Measurements from ENCODE around the gene GNAT1.
"Not testable (repeated sequence)": the region's sequence is repeated elsewhere in the genome, so short reads cannot be mapped to it uniquely, and the experiment has no call there.

Gene GNAT1

GRCh38 chr3:50222169-50222528 lies 30.7 kb downstream of the GNAT1 start:
- no peak for DNase-seq (ENCODE audit: low spot score)

- DNase-seq (ENCODE audit: low spot score), result no peak
Observed at GRCh38 chr3:50224639-50225038, 33.2 kb downstream of the GNAT1 start.

- peak; percentile 58 for DNase-seq (ENCODE audit: low spot score)
Observed at GRCh38 chr3:50226888-50227389, 35.5 kb downstream of the GNAT1 start.

GRCh38 chr3:50227390-50228183 lies 36.2 kb downstream of the GNAT1 start:
- DNase-seq (ENCODE audit: low spot score), result peak; percentile 88

DNA sequence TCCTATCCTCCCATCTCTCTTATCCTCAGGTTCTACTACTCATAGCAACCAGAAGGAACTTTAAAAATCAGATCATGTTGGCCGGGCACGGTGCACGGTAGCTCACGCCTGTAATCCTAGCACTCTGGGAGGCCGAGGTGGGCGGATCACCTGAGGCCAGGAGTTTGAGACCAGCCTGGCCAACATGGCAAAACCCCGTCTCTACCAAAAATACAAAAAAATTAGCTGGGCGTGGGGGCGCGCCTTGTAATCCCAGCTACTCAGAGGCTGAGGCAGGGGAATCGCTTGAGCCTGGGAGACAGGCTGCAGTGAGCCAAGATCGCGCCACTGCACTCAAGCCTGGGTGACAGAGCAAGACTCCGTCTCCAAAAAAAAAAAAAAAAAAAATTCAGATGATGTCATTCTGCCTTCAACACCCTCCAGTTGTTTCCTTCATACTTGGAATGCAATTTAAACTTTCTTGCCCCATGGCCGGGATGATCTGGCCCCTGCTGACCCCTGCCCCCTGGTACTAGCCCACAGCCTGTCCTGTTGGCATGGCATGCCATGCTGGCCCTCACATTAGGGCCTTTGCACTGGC lies 36.9 kb downstream of the GNAT1 start:
- not testable (repeated sequence) for DNase-seq (ENCODE audit: low spot score)

DNA sequence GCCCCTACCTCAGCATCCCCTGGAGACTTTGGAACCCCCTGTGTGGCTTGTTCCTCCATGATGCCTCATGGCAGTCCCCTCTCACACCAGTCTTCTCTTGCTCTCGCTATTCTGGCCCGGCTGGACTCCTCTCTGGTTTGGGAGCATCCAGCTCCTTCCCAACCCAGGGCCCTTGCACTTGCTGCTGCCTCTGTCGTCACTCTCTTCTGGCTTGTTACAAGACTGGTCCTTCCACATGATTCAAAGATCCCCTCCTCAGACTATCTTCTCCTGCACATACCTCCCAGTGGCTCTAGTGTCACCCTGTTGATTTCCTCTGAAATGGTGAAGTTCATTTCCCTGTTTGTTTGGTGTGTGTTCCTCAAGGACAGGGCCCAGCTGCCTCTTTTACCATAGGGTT lies 38.1 kb downstream of the GNAT1 start:
- DNase-seq (ENCODE audit: low spot score), result no peak

DNA sequence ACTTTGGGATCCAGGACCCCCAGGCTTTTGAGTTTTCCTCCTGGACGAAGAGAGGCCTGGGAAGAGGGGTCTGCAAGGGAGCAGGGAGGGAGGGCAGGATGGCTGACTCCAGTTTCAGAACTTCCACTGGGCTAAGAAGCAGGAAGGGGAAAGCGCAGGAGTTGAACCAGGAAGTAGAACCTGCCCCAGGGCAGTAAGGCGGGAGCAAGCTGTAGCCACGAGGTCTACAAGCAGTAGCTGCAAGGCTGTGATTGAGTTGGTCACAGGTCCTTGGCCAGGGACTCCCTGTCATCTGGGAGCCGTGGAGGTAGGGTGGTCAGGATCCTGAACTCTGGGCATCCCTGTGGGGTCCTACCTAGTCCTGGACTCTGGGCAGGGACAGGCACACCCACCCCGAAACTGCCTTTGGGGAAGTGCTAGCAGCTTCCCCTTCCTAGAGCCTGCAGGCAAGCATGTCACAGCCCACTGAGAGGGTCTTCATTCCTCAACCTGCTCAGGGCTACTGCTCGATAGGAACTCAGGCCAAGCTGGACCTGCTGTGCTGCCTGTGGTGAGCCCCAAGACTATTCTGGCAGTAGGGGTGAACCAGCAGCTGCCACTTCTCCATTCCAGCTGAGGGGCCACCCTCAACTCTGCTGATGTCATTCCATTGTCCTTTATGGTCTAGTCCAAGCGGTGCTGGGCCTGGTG lies 38.8 kb downstream of the GNAT1 start:
- no peak for DNase-seq (ENCODE audit: low spot score)

- no peak for DNase-seq (ENCODE audit: low spot score)
Observed at GRCh38 chr3:50230794-50231125, 39.4 kb downstream of the GNAT1 start.

GRCh38 chr3:50231581-50231980 lies 40.2 kb downstream of the GNAT1 start:
- no peak for DNase-seq (ENCODE audit: low spot score)

DNA sequence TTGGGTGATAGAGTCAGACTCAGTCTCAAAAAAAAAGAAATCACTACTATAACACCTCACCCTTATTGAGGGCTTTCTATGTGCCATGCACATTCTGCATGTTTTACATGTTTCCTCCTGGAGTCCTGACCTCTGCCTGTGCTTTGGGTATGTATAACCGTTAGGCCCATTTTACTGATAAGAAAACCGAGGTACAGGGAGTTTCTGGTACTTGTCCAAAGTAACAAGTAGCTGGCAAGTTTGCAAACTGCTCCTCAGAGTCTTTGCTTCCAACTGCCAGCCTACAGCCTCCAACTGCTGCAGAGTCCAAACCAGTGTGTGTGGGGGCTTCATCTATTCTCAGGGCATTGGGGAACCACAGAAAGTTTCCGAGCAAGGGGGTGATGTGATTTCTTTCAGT lies 40.9 kb downstream of the GNAT1 start:
- no peak for DNase-seq (ENCODE audit: low spot score)

- no peak for DNase-seq (ENCODE audit: low spot score)
Observed at GRCh38 chr3:50233176-50233575, 41.8 kb downstream of the GNAT1 start.

GRCh38 chr3:50235716-50236483 lies 44.5 kb downstream of the GNAT1 start, which contains the start of gene GNAI2:
Gene GNAI2, plus strand, starts transcription at chr3:50236204. Its CDS starts 132 bp downstream, at chr3:50236336.
- DNase-seq (ENCODE audit: low spot score), result peak; percentile 94

DNA sequence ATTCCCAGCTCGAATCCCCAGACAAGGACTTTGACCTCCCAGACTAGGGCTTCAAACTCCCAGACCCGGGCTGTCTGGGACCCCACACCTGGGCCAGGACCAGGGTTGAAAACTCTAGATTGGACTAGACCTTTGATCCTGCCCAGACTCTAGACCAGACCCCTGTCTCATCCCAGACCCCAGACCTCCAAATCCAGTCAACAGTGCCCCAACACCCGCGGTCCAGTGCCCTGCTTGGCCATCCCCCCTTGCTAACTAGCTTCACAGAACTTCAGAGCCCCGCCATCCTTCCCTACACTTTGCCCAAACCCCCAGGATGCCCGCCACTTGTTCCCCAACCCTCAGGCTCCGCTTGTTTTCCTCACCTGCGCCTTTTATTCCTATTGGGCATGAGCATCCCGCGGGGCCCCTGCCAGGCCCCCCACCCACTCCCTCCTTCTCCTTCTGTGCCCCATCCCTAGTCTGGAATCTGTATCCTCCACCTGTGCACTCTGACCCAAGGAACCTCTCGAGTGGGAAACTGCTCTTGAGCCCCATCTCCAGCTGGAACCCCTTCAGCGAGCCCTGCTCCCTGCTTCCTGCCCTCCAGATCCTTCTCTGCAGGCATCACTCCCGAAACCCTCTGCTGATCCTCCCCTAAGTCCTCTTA lies 45.2 kb downstream of the GNAT1 start:
- DNase-seq (ENCODE audit: low spot score), result no peak

GRCh38 chr3:50237133-50237651 lies 45.8 kb downstream of the GNAT1 start:
- DNase-seq (ENCODE audit: low spot score), result peak; percentile 49

DNA sequence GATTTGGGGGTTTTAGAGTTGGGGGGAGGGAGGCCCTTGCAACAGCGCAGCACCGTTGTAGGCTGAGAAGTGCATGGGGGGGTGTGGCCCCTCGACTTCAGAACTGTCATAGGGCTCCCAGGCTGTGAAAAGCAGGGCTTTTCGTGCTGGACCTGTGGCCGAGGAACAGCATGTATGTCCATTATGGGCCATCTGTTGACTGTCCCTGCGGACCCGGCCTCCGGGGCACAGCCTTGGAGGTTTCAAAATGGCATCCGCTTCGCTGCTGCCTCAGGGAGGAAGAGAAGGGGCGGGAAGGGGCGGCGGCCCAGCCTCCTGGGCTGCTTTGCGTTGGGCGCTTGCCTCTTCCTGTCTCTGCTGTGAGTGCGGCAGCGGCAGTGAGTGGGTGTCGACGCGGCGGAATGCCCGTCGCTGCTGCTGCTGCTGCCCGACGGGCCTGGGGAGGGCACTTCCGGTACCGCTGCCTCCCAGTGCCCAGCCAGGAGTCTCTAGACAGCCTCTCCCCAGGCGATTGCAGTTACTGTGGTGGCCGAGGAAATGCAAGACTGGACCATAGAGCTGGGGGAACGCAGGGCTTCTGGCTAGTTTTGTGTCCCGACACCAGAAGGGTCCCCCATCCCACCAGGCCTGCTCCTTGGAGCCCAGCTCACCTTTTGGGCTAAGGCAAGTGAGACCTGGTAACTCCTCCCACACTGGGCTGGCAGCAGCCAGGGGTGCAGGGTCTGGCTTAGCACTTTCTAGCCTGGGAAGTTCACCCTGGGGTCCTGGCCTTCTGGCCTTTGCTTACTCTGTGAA lies 46.5 kb downstream of the GNAT1 start:
- DNase-seq (ENCODE audit: low spot score), result peak; percentile 78

DNA sequence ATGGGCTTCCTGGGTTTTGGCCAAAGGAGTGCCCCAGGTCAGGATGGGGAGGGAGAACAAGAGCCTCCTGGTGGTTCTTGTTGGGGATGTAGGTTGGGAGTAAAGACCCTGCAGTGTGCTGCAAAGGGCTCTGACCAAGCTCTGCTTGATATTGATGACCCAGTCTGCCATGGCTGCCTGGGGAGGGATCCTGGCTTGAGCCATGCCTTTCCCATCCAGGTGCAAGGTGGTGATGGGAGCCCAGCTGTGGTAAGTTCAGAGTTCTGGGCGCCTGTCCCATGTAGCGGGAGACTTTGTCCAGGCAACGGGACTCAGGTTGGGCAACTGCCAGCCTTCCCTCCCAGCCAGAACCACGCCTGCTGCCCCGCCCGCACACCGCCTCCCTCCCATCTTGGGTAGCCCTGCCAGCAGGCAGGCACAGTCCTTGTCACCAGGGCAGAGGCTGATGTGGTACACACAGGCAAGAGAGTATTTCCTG lies 47.2 kb downstream of the GNAT1 start:
- DNase-seq (ENCODE audit: low spot score), result no peak

GRCh38 chr3:50239649-50240048 lies 48.2 kb downstream of the GNAT1 start:
- DNase-seq (ENCODE audit: low spot score), result no peak

GRCh38 chr3:50241163-50241562 lies 49.8 kb downstream of the GNAT1 start:
- DNase-seq (ENCODE audit: low spot score), result no peak

- DNase-seq (ENCODE audit: low spot score), result no peak
Observed at GRCh38 chr3:50241713-50242380, 50.4 kb downstream of the GNAT1 start.

DNA sequence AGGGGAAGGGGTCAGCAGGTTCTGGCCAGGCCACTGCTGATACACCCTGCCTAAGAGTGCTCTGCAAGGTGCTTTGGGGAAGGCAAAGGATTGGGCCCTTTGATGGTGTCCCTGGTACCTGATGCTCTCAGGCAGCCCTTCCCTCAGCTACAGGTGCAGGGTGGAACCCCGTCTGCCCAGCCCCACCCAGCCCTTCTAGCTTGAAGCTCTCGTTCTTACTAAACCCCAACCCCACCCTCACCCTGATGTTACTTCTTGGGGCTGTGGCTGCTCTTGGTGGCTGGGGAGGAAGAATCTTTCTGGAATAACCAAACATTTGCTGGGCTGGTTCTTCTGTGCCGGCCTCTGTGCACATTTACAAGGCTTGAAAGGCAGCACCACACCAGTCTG lies 51.0 kb downstream of the GNAT1 start:
- DNase-seq (ENCODE audit: low spot score), result no peak
